Stimulated activated naive CD4-positive, alpha-beta T cell treated with Interleukin-2 at 50 U/mL for 16 hours (primary cell): ENCODE results near the gene RANGAP1.
A peak's percentile ranks its signal among the peaks of the same experiment; 100 is the strongest.

ENCODE experiments used
- DNase-seq: peaks from one replicate; lab custom pipeline; 2025; lab: John Stamatoyannopoulos, UW

The RANGAP1 gene

GRCh38 chr22:41285820-41286638 lies at the start of gene RANGAP1:
Gene RANGAP1, minus strand, starts transcription at chr22:41286187. Its CDS starts 5,143 bp downstream, at chr22:41281044.
- DNase-seq: peak; percentile 98

- DNase-seq: no peak
Observed at GRCh38 chr22:41334951-41335635, 49.1 kb upstream of the RANGAP1 start.

GRCh38 chr22:41334215-41334614 lies 48.2 kb upstream of the RANGAP1 start:
- DNase-seq: no peak

- DNase-seq: no peak
Observed at GRCh38 chr22:41333806-41334205, 47.8 kb upstream of the RANGAP1 start.

- DNase-seq: no peak
Observed at GRCh38 chr22:41332217-41332939, 46.4 kb upstream of the RANGAP1 start.

GRCh38 chr22:41330169-41330568 lies 44.2 kb upstream of the RANGAP1 start:
- DNase-seq: no peak

GRCh38 chr22:41327124-41327523 lies 41.1 kb upstream of the RANGAP1 start:
- no peak for DNase-seq

GRCh38 chr22:41324821-41325528 lies 39.0 kb upstream of the RANGAP1 start:
- no peak for DNase-seq

GRCh38 chr22:41320416-41321240 lies 34.6 kb upstream of the RANGAP1 start:
- no peak for DNase-seq

- DNase-seq: no peak
Observed at GRCh38 chr22:41315586-41315985, 29.6 kb upstream of the RANGAP1 start.

GRCh38 chr22:41314821-41315220 lies 28.8 kb upstream of the RANGAP1 start:
- no peak for DNase-seq

- DNase-seq: no peak
Observed at GRCh38 chr22:41311487-41311886, 25.5 kb upstream of the RANGAP1 start.

- DNase-seq: no peak
Observed at GRCh38 chr22:41310336-41310735, 24.3 kb upstream of the RANGAP1 start.

GRCh38 chr22:41308544-41308947 lies 22.6 kb upstream of the RANGAP1 start:
- DNase-seq: no peak

GRCh38 chr22:41308054-41308453 lies 22.1 kb upstream of the RANGAP1 start:
- DNase-seq: no peak

- no peak for DNase-seq
Observed at GRCh38 chr22:41305646-41306045, 19.7 kb upstream of the RANGAP1 start.

GRCh38 chr22:41302811-41303210 lies 16.8 kb upstream of the RANGAP1 start:
- DNase-seq: no peak

GRCh38 chr22:41302021-41302767 lies 16.2 kb upstream of the RANGAP1 start:
- no peak for DNase-seq

- DNase-seq: peak; percentile 83
Observed at GRCh38 chr22:41301085-41302020, 15.4 kb upstream of the RANGAP1 start, which contains the start of gene ZC3H7B. Gene ZC3H7B, plus strand, starts transcription at chr22:41301525. Its CDS starts 19,136 bp downstream, at chr22:41320661.
